ENCODE results near the gene MANEA. TPM values are rescaled to one million over a fixed set of nuclear protein-coding genes. Genes with fewer than 3 reads are reported as not detected.
A peak's percentile ranks its signal among the peaks of the same experiment; 100 is the strongest.

Gene MANEA
- polyA plus RNA-seq, 6 donors from 2014 or later, result 0.17 to 4.4 (median 3.8) TPM

DNA sequence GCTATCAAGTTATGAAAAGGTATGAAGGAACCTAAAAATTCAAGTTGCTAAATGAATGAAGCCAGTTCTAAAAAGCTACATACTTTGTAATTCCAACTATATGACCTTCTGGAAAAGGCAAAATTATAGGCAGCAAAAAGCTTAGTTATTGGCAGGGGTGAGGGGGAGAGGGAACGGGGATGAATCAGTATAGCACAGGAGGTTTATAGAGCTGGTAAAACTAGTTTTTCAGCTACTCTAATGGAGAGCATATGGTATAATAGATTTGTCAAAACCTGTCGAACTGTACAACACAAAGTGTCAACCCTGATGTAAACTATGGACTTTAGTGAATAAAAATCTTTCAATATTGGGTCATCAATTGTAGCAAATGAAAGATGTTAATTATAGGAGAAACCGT is 18.7 kb downstream of the MANEA start:
- Mint-ChIP-seq H3K4me3 (no peak overlapping the region), H3K9me3 (peaks cover 0 to 2% (median 0%) of the 10 kb centered on the region in 7 donors), H3K27me3 (no peaks in the 10 kb centered on the region), H3K4me1 (peaks cover 4 to 22% (median 19%) of the 10 kb centered on the region in 3 donors), H3K27ac (no peak overlapping the region), H3K36me3 (peaks cover 12% of the 10 kb centered on the region in 2 donors)
- ATAC-seq (ENCODE audit: low read depth in 2 of 2) (no peak), DNase-seq (no peak)

DNA sequence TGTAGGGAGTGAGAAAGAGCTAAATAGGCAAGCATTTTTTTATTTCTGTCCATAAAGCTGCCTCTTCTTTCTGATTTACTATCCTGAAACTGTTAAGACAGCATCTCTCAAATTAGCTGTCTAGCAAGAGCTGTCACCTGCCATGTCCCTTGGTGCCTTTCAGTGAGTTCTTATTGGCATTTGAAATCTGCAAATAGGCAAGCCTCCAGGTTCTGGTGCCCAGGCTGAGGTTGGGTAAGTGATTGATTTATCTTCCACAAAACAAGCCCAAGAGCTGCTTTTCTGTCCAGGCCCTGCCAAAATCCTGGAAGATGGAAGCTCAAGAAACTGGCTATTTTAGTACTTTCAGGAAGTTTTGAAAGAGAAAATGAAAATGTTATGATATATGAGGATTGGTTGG is 22.4 kb downstream of the MANEA start:
- Mint-ChIP-seq H3K36me3 (peaks cover 0 to 13% of the 10 kb centered on the region in 2 donors), H3K9me3 (no peaks in the 10 kb centered on the region), H3K4me3 (no peak overlapping the region), H3K27ac (no peak overlapping the region), H3K4me1 (no peaks in the 10 kb centered on the region), H3K27me3 (no peaks in the 10 kb centered on the region)
- ATAC-seq (ENCODE audit: low read depth in 2 of 2) (no peak), DNase-seq (no peak)

- peaks cover 0 to 18% of the 10 kb centered on the region in 2 donors for H3K36me3 Mint-ChIP-seq
- no peaks in the 10 kb centered on the region for H3K4me1 Mint-ChIP-seq
- no peaks in the 10 kb centered on the region for H3K27me3 Mint-ChIP-seq
- H3K27ac Mint-ChIP-seq, result no peak overlapping the region
- H3K4me3 Mint-ChIP-seq, result no peak overlapping the region
- no peaks in the 10 kb centered on the region for H3K9me3 Mint-ChIP-seq
- DNase-seq (no peak), ATAC-seq (ENCODE audit: low read depth in 2 of 2) (no peak)
These were observed 23.8 kb downstream of the MANEA start for GRCh38 chr6:95601133-95601532.

- DNase-seq (no peak), ATAC-seq (ENCODE audit: low read depth in 2 of 2) (no peak)
- no peaks in the 10 kb centered on the region for H3K4me1 Mint-ChIP-seq
- H3K4me3 Mint-ChIP-seq, result no peak overlapping the region
- no peaks in the 10 kb centered on the region for H3K27me3 Mint-ChIP-seq
- no peaks in the 10 kb centered on the region for H3K9me3 Mint-ChIP-seq
- H3K27ac Mint-ChIP-seq, result no peak overlapping the region
- no peaks in the 10 kb centered on the region for H3K36me3 Mint-ChIP-seq
These were observed 36.8 kb downstream of the MANEA start for GRCh38 chr6:95614094-95614493.

GRCh38 chr6:95629551-95629950 is 52.2 kb downstream of the MANEA start:
- H3K36me3 Mint-ChIP-seq, result peaks cover 0 to 7% of the 10 kb centered on the region in 2 donors
- no peak overlapping the region for H3K4me3 Mint-ChIP-seq
- no peak overlapping the region for H3K27ac Mint-ChIP-seq
- H3K9me3 Mint-ChIP-seq, result peaks cover 5 to 29% (median 11%) of the 10 kb centered on the region in 7 donors
- no peak for ATAC-seq (ENCODE audit: low read depth in 2 of 2)
- peaks cover 0 to 5% (median 0%) of the 10 kb centered on the region in 3 donors for H3K4me1 Mint-ChIP-seq
- H3K27me3 Mint-ChIP-seq, result peaks cover 0 to 5% (median 0%) of the 10 kb centered on the region in 3 donors
- no peak for DNase-seq

GRCh38 chr6:95636552-95637431 is 59.5 kb downstream of the MANEA start:
- H3K27ac Mint-ChIP-seq, result no peak overlapping the region
- H3K36me3 Mint-ChIP-seq, result peaks cover 0 to 7% of the 10 kb centered on the region in 2 donors
- no peak overlapping the region for H3K4me3 Mint-ChIP-seq
- H3K27me3 Mint-ChIP-seq, result no peaks in the 10 kb centered on the region
- no peaks in the 10 kb centered on the region for H3K4me1 Mint-ChIP-seq
- DNase-seq (no peak), ATAC-seq (ENCODE audit: low read depth in 2 of 2) (no peak)
- peaks cover 3 to 18% (median 10%) of the 10 kb centered on the region in 7 donors for H3K9me3 Mint-ChIP-seq

GRCh38 chr6:95648636-95649035 is 71.3 kb downstream of the MANEA start:
- Mint-ChIP-seq H3K4me1 (no peaks in the 10 kb centered on the region), H3K27me3 (peaks cover 0 to 4% (median 0%) of the 10 kb centered on the region in 3 donors), H3K36me3 (no peaks in the 10 kb centered on the region), H3K27ac (peak overlapping the region in 1 of 6 donors; percentile 4), H3K9me3 (peaks cover 3 to 36% (median 12%) of the 10 kb centered on the region in 7 donors), H3K4me3 (no peak overlapping the region)
- ATAC-seq (ENCODE audit: low read depth in 2 of 2), result no peak
- DNase-seq, result no peak

- Mint-ChIP-seq H3K27me3 (no peaks in the 10 kb centered on the region), H3K36me3 (no peaks in the 10 kb centered on the region), H3K4me3 (no peak overlapping the region), H3K9me3 (peaks cover 0 to 36% (median 12%) of the 10 kb centered on the region in 7 donors), H3K4me1 (no peaks in the 10 kb centered on the region), H3K27ac (no peak overlapping the region)
- DNase-seq (no peak), ATAC-seq (ENCODE audit: low read depth in 2 of 2) (no peak)
These were observed 72.1 kb downstream of the MANEA start for GRCh38 chr6:95649451-95649850.

GRCh38 chr6:95654176-95654575 is 76.8 kb downstream of the MANEA start:
- H3K36me3 Mint-ChIP-seq, result no peaks in the 10 kb centered on the region
- peaks cover 0 to 27% (median 5%) of the 10 kb centered on the region in 7 donors for H3K9me3 Mint-ChIP-seq
- no peak overlapping the region for H3K27ac Mint-ChIP-seq
- DNase-seq, result no peak
- no peak overlapping the region for H3K4me3 Mint-ChIP-seq
- H3K27me3 Mint-ChIP-seq, result no peaks in the 10 kb centered on the region
- H3K4me1 Mint-ChIP-seq, result no peaks in the 10 kb centered on the region
- no peak for ATAC-seq (ENCODE audit: low read depth in 2 of 2)

DNA sequence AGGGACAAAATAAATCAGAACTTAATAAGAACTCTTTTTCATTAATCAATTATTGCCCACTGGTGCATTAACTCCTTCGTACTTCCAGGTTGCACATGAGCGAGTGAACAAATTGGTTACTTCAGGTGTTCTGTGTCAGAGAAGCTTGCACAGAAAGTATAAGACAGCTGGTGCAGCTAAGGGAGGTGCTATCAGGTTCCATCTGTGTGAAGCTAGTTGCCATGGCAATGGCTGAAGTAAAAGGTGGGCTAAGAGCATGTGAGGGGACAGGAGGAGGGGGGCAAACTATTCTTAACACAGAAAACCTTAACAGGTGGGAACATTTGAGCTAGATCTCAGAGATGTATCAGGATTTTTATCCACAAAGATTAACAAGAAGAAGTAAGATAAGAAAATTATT is 81.6 kb downstream of the MANEA start:
- ATAC-seq (ENCODE audit: low read depth in 2 of 2), result no peak
- no peak overlapping the region for H3K4me3 Mint-ChIP-seq
- no peaks in the 10 kb centered on the region for H3K4me1 Mint-ChIP-seq
- no peaks in the 10 kb centered on the region for H3K27me3 Mint-ChIP-seq
- no peaks in the 10 kb centered on the region for H3K36me3 Mint-ChIP-seq
- no peak overlapping the region for H3K27ac Mint-ChIP-seq
- DNase-seq, result no peak
- H3K9me3 Mint-ChIP-seq, result peaks cover 0 to 21% (median 11%) of the 10 kb centered on the region in 7 donors

Measured in naive B cell (primary cell).